Measurements from ENCODE around the gene ULK4. TPM values are rescaled to one million over a fixed set of nuclear protein-coding genes. Genes with fewer than 3 reads are reported as not detected.

ULK4 gene
- total RNA-seq (2022; extraction: Qiagen RNA extraction), result 4.3 to 11.5 TPM (median 5.3 TPM) in 5 replicates

DNA sequence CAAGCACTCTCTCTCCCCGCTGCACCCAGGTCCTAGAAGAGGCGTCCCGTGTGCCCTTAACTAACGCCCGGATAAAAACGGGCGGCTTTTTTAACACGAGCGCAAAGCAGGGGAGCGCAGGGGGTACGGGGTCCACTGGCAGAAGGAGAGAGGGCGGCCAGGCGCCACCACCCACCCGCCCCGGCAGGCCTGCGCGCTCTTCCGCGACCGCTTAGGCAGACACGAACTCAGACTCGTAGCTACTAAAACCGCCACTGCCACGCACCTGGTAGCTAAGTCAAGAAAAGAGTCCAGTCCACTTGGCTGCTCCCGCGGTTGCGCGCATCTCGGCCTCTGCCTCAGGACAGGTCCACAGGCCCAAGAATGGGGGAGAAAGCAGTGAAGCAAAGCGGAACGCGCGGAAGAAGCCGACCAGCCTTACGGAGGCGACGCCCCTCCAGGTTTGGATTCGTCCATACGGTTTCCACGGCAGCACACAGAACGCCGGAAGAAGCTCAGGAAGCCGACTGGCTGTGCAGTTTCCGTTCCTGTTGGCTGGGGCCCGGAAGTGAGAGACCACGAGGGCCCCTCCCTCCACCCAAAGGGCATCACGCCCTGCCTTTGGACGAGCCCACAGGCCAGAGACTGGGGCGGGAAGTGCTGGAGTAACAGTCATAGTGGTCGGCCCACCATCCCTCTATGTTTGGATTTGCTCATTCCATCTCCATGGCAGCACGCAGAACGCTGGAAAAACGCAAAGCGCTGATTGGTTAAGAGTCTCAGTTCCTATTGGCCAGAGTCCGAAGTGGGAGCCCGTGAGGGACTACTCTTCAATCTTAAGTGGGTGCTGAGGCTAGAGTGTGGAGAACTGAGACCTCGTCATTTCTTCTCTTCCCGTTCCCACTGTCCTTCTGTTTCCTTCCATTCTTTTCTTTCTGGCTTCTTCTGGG lies at the start of gene ULK4:
Gene ULK4, minus strand, starts transcription at position 353 of the 929 bp plus-strand sequence. CDS start 7,344 bp downstream, outside the sequence.

GRCh38 chr3:41198950-41199865 lies 762.7 kb downstream of the ULK4 start, which contains the start of gene CTNNB1:
Gene CTNNB1 (plus strand): TSS chr3:41199505. CDS start chr3:41224069, 24,564 bp downstream.

Other genes starting within 250 kb of the ULK4 start
- gene TRAK1, start 129.3 kb upstream of the ULK4 start, total RNA-seq (2022; extraction: Qiagen RNA extraction), result 15.0 to 16.6 TPM (median 16.3 TPM) in 5 replicates

All from A549 treated with AZD2906 at 1 μM for 4 hours (cell line).